Prostate gland (tissue), 2 donors: ENCODE results near the gene RAD51B.

Experiments
- POLR2A ChIP-seq: fragments of 450-650 bp; IDR thresholded peaks from one replicate; pipeline ENCODE4 v1.6.1; 2016; ENCODE audit warnings: antibody characterized with exemption, mild to moderate bottlenecking
- TF ChIP-seq, protein P1 (sequence below), 4 experiments: fragments of 200-600 bp in 2 of 4; fragments of 450-650 bp in 2 of 4; sonication (generic) in 2 of 4; IDR thresholded peaks; 1 replicate in 3 of 4; 2 replicates in 1 of 4; pipeline ENCODE4 v1.5.1; 2016 to 2019; ENCODE audit warnings: antibody characterized with exemption in 4 of 4, mild to moderate bottlenecking in 2 of 4, moderate library complexity in 2 of 4

DNA sequence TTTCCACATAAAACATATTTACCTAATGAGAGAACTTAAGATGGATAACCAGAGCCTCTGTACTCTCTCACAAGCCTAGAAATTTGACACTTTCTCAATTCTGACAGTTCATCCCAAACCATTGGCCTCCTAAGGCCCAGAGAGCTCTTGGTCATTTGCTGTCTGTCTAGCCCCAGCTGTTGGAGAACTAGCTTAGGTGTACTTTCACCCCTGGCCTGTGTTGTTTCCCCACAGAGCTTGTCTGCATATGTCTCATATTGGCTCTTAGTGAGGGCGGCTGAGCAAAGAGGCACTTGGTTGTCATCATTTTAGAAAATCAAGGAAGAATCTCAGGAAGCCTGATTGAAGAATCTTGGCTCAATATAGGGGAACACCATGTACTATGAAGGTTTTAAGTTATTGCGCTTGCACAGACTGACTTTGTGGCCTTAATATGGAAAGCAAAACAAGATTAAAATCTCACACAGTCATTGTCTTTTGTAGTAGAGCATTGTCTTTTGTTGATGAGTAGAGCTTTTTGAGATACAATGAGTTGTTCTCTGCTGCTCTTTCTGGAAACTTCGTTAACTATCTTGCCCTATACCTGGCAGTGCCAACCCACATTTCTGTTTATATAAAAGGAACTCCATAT lies 324.6 kb downstream of the RAD51B start:
- TF ChIP-seq, protein P1, sequence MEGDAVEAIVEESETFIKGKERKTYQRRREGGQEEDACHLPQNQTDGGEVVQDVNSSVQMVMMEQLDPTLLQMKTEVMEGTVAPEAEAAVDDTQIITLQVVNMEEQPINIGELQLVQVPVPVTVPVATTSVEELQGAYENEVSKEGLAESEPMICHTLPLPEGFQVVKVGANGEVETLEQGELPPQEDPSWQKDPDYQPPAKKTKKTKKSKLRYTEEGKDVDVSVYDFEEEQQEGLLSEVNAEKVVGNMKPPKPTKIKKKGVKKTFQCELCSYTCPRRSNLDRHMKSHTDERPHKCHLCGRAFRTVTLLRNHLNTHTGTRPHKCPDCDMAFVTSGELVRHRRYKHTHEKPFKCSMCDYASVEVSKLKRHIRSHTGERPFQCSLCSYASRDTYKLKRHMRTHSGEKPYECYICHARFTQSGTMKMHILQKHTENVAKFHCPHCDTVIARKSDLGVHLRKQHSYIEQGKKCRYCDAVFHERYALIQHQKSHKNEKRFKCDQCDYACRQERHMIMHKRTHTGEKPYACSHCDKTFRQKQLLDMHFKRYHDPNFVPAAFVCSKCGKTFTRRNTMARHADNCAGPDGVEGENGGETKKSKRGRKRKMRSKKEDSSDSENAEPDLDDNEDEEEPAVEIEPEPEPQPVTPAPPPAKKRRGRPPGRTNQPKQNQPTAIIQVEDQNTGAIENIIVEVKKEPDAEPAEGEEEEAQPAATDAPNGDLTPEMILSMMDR (IDR thresholded peaks at IDR 0.05) = no peak
- TF ChIP-seq POLR2A = no peak
